H9 (cell line): ENCODE measurements around the gene FRY. TPM values are rescaled to one million over a fixed set of nuclear protein-coding genes. Genes with fewer than 3 reads are reported as not detected.

Source experiments
- DNase-seq: peaks from one replicate; pipeline ENCODE4 v3.0.0-alpha.2; 2017
- H2AFZ ChIP-seq: one replicate; pipeline ENCODE4 v1.6.1; 2013; ENCODE audit warnings: mild to moderate bottlenecking, low read length, control low read depth, moderate library complexity
- H2AK5ac ChIP-seq: 2 replicates; pipeline ENCODE4 v1.6.1; 2013; ENCODE audit warnings: low read length, control low read depth, mixed read lengths; ENCODE audit not compliant: insufficient read length
- H2BK120ac ChIP-seq: one replicate; pipeline ENCODE4 v1.6.1; 2013; ENCODE audit warnings: low read depth, mild to moderate bottlenecking, low read length, control low read depth, inconsistent platforms; ENCODE audit not compliant: poor library complexity, severe bottlenecking
- H2BK12ac ChIP-seq: 2 replicates; pipeline ENCODE4 v1.6.1; 2013; ENCODE audit warnings: low read length, control low read depth, mixed read lengths, low read depth; ENCODE audit not compliant: insufficient read length
- H2BK15ac ChIP-seq: 2 replicates; pipeline ENCODE4 v1.6.1; 2013; ENCODE audit warnings: low read depth, low read length, control low read depth
- H2BK20ac ChIP-seq: one replicate; pipeline ENCODE4 v1.6.1; 2013; ENCODE audit warnings: low read depth, mild to moderate bottlenecking, low read length, control low read depth, inconsistent platforms; ENCODE audit not compliant: poor library complexity, severe bottlenecking
- H2BK5ac ChIP-seq: 2 replicates; pipeline ENCODE4 v1.6.1; 2013; ENCODE audit warnings: low read length, control low read depth, mixed read lengths; ENCODE audit not compliant: insufficient read length
- H3K14ac ChIP-seq: 2 replicates; pipeline ENCODE4 v1.6.1; 2013; ENCODE audit warnings: low read length, control low read depth; ENCODE audit not compliant: insufficient read depth
- H3K18ac ChIP-seq: 2 replicates; pipeline ENCODE4 v1.6.1; 2013; ENCODE audit warnings: low read depth, mild to moderate bottlenecking, mixed read lengths, low read length, control low read depth; ENCODE audit not compliant: insufficient read length
- H3K23ac ChIP-seq: 2 replicates; pipeline ENCODE4 v1.6.1; 2013; ENCODE audit warnings: low read length, control low read depth, mixed read lengths, low read depth; ENCODE audit not compliant: insufficient read length
- H3K23me2 ChIP-seq: 2 replicates; pipeline ENCODE4 v1.6.1; 2013; ENCODE audit warnings: low read depth, mild to moderate bottlenecking, mixed read lengths, low read length, control low read depth; ENCODE audit not compliant: insufficient read length, poor library complexity, severe bottlenecking
- H3K27ac ChIP-seq: 2 replicates; pipeline ENCODE4 v1.5.1; 2013; ENCODE audit warnings: low read length, control low read depth, mixed read lengths, low read depth; ENCODE audit not compliant: insufficient read length
- H3K27me3 ChIP-seq: 2 replicates; pipeline ENCODE4 v1.6.1; 2013; ENCODE audit warnings: low read length, control low read depth, inconsistent platforms; ENCODE audit not compliant: insufficient read depth
- H3K4ac ChIP-seq: 2 replicates; pipeline ENCODE4 v1.6.1; 2013; ENCODE audit warnings: low read depth, mild to moderate bottlenecking, control low read depth, inconsistent platforms, low read length, moderate library complexity
- H3K4me1 ChIP-seq: 2 replicates; pipeline ENCODE4 v1.6.1; 2013; ENCODE audit warnings: low read length, control low read depth, inconsistent platforms; ENCODE audit not compliant: insufficient read depth
- H3K4me2 ChIP-seq: 2 replicates; pipeline ENCODE4 v1.6.1; 2013; ENCODE audit warnings: low read length, control low read depth, mixed read lengths; ENCODE audit not compliant: insufficient read length, insufficient read depth
- H3K56ac ChIP-seq: 2 replicates; pipeline ENCODE4 v1.6.1; 2013; ENCODE audit warnings: low read depth, mild to moderate bottlenecking, mixed read lengths, low read length, control low read depth; ENCODE audit not compliant: insufficient read length
- H3K79me1 ChIP-seq: 2 replicates; pipeline ENCODE4 v1.6.1; 2013; ENCODE audit warnings: low read depth, mild to moderate bottlenecking, moderate library complexity, low read length, control low read depth, inconsistent platforms; ENCODE audit not compliant: insufficient read depth, poor library complexity, severe bottlenecking
- H3K79me2 ChIP-seq: 2 replicates; pipeline ENCODE4 v1.6.1; 2013; ENCODE audit warnings: low read length, control low read depth, inconsistent platforms; ENCODE audit not compliant: insufficient read depth
- H3K9ac ChIP-seq: 2 replicates; pipeline ENCODE4 v1.6.1; 2013; ENCODE audit warnings: low read length, control low read depth, mixed read lengths; ENCODE audit not compliant: insufficient read length; ENCODE audit errors: extremely low read depth
- H3K9me3 ChIP-seq: one replicate; pipeline ENCODE4 v1.6.1; 2013; ENCODE audit warnings: low read depth, low read length, inconsistent platforms; ENCODE audit not compliant: control insufficient read depth
- H3T11ph ChIP-seq: one replicate; pipeline ENCODE4 v1.6.1; 2013; ENCODE audit warnings: mild to moderate bottlenecking, low read length, control low read depth, inconsistent platforms
- H4K20me1 ChIP-seq: one replicate; pipeline ENCODE4 v1.6.1; 2013; ENCODE audit not compliant: control insufficient read depth, insufficient read length, insufficient read depth
- H4K5ac ChIP-seq: 2 replicates; pipeline ENCODE4 v1.6.1; 2013; ENCODE audit warnings: low read depth, mild to moderate bottlenecking, mixed read lengths, low read length, control low read depth; ENCODE audit not compliant: insufficient read length
- H4K8ac ChIP-seq: replicated peaks from 2 replicates; pipeline ENCODE4 v1.6.1; 2013; ENCODE audit warnings: low read length, control low read depth, mixed read lengths, low read depth; ENCODE audit not compliant: insufficient read length
- H4K91ac ChIP-seq: 2 replicates; pipeline ENCODE4 v1.6.1; 2013; ENCODE audit warnings: low read depth, mild to moderate bottlenecking, moderate library complexity, mixed read lengths, low read length, control low read depth; ENCODE audit not compliant: insufficient read length
- H3K27ac Mint-ChIP-seq, 3 experiments: 2 replicates in 2 of 3; 3 replicates in 1 of 3; pipeline ENCODE4 v1.8.0; 2020 to 2021; ENCODE audit warnings: mixed read lengths in 3 of 3, mild to moderate bottlenecking in 1 of 3, moderate library complexity in 1 of 3
- H3K27me3 Mint-ChIP-seq: 2 replicates; pipeline ENCODE4 v1.8.0; 2021; ENCODE audit warnings: low read depth, mild to moderate bottlenecking, moderate library complexity, mixed read lengths
- H3K36me3 Mint-ChIP-seq, 3 experiments: 2 replicates in 2 of 3; 3 replicates in 1 of 3; pipeline ENCODE4 v1.8.0; 2020 to 2021; ENCODE audit warnings: low read depth in 3 of 3, mixed read lengths in 3 of 3; ENCODE audit not compliant: insufficient read depth in 1 of 3
- H3K4me1 Mint-ChIP-seq, 2 experiments: 2 replicates each; pipeline ENCODE4 v1.8.0; 2020; ENCODE audit warnings: mixed read lengths in 2 of 2
- H3K4me3 Mint-ChIP-seq, 2 experiments: 2 replicates in 1 of 2; 3 replicates in 1 of 2; pipeline ENCODE4 v1.8.0; 2020 to 2021; ENCODE audit warnings: mild to moderate bottlenecking in 2 of 2, mixed read lengths in 2 of 2, moderate library complexity in 1 of 2
- H3K9me3 Mint-ChIP-seq, 2 experiments: 2 replicates in 1 of 2; 3 replicates in 1 of 2; pipeline ENCODE4 v1.8.0; 2020; ENCODE audit warnings: mild to moderate bottlenecking in 2 of 2, mixed read lengths in 2 of 2, moderate library complexity in 1 of 2
- CTCF ChIP-seq: fragments of 200-600 bp; sonication (generic); conservative IDR thresholded peaks from 3 replicates; pipeline ENCODE4 v1.8.0; 2021; ENCODE audit warnings: antibody characterized with exemption, mild to moderate bottlenecking
- WGBS: extraction: QIAGEN DNeasy Blood & Tissue Kit; methylation state at CpG from one replicate; pipeline ENCODE4 v1.1.7; 2013; ENCODE audit warnings: missing lambda C conversion rate, low lambda C conversion rate, mixed read lengths; ENCODE audit not compliant: insufficient read length; ENCODE audit errors: extremely low coverage; 5-methylcytosine and 5-hydroxymethylcytosine counted together
- total RNA-seq: library from RNA; stranded (reverse); gene quantifications from 2 replicates; pipeline ENCODE4 v1.2.1, GENCODE V29; 2021

Gene FRY
- total RNA-seq, 1 experiment from 2014 or later = 5.2 TPM

- Histone ChIP-seq H3K4me2 (no peak overlapping the region), H3K14ac (no peak overlapping the region), H3K79me1 (no peaks in the 10 kb centered on the region), H2BK120ac (no peak overlapping the region), H3K27me3 (no peaks in the 10 kb centered on the region), H3T11ph (no peak overlapping the region), H2BK5ac (no peak overlapping the region), H3K4ac (no peak overlapping the region), H4K20me1 (no peaks in the 10 kb centered on the region), H2BK15ac (no peak overlapping the region), H2BK12ac (no peak overlapping the region), H3K56ac (no peak overlapping the region), H4K8ac (no peak overlapping the region), H2BK20ac (no peak overlapping the region), H3K27ac (no peak overlapping the region), H3K9me3 (no peaks in the 10 kb centered on the region), H3K9ac (no peak overlapping the region), H3K4me1 (no peaks in the 10 kb centered on the region), H4K91ac (no peak overlapping the region), H2AFZ (no peak overlapping the region), H3K18ac (no peak overlapping the region), H3K23me2 (no peaks in the 10 kb centered on the region), H2AK5ac (no peak overlapping the region), H4K5ac (no peak overlapping the region), H3K23ac (no peak overlapping the region), H3K79me2 (no peaks in the 10 kb centered on the region)
- TF ChIP-seq CTCF = no peak
- Mint-ChIP-seq H3K4me1 (no peaks in the 10 kb centered on the region), H3K27ac (no peak overlapping the region), H3K4me3 (no peak overlapping the region), H3K36me3 (no peaks in the 10 kb centered on the region), H3K27me3 (no peaks in the 10 kb centered on the region), H3K9me3 (no peaks in the 10 kb centered on the region)
- DNase-seq = no peak
- no CpG with 5 or more reads among the region's 2 CpGs for WGBS
Measured at GRCh38 chr13:32136061-32136460, 104.5 kb downstream of the FRY start.
